Vagina (tissue), 2 donors: Measurements from ENCODE around the gene FGF14.

ENCODE experiments used
- POLR2A ChIP-seq, 2 donors: fragments of 450-650 bp; IDR thresholded peaks; one replicate each; pipeline ENCODE4 v1.6.1; 2017; ENCODE audit warnings: antibody characterized with exemption in 2 of 2, mild to moderate bottlenecking in 2 of 2, moderate library complexity in 2 of 2
- TF ChIP-seq, protein P1 (sequence below), 3 experiments: fragments of 450-650 bp in 2 of 3; fragments of 200-600 bp in 1 of 3; sonication (generic) in 1 of 3; IDR thresholded peaks; one replicate each; pipeline ENCODE4 v1.5.1; 2017 to 2019; ENCODE audit warnings: antibody characterized with exemption in 3 of 3, mild to moderate bottlenecking in 2 of 3, moderate library complexity in 2 of 3

DNA sequence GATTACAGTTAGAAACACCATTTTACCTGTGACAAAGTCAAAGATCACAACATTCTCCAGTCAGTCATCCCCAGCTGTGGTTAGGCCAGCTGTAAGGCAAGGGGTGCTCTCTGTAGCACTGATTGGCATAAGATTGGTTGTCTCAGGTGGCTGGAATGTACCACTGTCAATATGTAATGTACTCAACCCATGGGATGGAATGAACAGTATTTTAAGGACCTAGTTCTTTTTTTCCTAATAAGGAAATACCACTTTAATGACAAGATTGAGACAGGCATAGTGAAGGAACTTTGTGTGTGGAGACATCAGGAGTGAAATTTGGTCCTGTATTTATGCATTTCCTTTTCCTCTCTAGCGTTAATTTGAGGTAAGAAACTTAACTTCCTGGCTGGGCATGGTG lies 638.7 kb downstream of the FGF14 start:
- TF ChIP-seq, protein P1, sequence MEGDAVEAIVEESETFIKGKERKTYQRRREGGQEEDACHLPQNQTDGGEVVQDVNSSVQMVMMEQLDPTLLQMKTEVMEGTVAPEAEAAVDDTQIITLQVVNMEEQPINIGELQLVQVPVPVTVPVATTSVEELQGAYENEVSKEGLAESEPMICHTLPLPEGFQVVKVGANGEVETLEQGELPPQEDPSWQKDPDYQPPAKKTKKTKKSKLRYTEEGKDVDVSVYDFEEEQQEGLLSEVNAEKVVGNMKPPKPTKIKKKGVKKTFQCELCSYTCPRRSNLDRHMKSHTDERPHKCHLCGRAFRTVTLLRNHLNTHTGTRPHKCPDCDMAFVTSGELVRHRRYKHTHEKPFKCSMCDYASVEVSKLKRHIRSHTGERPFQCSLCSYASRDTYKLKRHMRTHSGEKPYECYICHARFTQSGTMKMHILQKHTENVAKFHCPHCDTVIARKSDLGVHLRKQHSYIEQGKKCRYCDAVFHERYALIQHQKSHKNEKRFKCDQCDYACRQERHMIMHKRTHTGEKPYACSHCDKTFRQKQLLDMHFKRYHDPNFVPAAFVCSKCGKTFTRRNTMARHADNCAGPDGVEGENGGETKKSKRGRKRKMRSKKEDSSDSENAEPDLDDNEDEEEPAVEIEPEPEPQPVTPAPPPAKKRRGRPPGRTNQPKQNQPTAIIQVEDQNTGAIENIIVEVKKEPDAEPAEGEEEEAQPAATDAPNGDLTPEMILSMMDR (IDR thresholded peaks at IDR 0.05), result no peak
- TF ChIP-seq POLR2A (IDR thresholded peaks at IDR 0.05), result no peak
